ENCODE results near the gene BCAS1.

The BCAS1 gene, protein sequence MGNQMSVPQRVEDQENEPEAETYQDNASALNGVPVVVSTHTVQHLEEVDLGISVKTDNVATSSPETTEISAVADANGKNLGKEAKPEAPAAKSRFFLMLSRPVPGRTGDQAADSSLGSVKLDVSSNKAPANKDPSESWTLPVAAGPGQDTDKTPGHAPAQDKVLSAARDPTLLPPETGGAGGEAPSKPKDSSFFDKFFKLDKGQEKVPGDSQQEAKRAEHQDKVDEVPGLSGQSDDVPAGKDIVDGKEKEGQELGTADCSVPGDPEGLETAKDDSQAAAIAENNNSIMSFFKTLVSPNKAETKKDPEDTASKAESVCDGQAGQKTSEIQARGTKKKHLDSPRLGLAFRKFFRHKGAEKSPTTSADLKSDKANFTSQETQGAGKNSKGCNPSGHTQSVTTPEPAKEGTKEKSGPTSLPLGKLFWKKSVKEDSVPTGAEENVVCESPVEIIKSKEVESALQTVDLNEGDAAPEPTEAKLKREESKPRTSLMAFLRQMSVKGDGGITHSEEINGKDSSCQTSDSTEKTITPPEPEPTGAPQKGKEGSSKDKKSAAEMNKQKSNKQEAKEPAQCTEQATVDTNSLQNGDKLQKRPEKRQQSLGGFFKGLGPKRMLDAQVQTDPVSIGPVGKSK

DNA sequence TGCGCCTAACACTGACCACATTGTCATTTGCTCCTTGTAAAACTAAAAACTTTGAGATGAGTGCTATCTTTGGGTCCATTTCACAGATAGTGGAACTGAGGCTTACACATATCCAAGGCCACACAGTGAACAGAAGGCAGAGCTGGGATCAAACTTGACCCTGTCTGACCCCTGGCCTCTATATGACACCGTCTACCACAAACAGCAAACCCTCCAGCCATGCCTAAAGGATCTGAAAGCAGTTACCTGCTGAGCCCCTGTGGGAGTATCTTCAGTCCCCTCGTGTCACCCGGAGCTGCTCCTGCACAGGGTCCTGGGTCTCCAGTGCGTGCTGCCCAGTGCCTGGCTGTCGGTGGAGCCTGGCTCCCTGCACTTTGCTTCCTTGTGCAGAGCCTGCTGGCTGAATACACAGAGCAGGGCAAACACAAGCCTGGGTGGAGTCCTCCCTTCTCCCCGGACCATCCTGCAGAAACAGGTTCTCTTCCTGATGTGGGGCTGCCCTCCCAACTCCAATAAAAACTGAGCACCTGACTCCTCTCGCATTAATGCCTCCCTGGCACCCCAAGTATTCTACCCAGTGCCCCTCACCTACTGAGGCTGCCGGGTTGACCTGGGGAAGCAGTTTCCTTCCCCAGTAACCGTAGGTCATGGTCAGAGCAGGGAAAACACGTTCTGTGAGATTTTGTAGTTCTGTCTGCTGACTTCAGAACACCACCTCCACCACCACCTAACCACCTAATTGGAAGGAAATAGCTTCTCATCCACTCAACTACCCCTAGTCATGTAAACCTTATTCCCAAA, at the start of gene BCAS1:
TSS of gene BCAS1 (minus strand) at position 408 of the 801 bp plus-strand sequence. CDS start 11,876 bp downstream, outside the sequence.
- no peak for FAIRE-seq
- no peak for DNase-seq (ENCODE audit: insufficient read length, low spot score)

DNA sequence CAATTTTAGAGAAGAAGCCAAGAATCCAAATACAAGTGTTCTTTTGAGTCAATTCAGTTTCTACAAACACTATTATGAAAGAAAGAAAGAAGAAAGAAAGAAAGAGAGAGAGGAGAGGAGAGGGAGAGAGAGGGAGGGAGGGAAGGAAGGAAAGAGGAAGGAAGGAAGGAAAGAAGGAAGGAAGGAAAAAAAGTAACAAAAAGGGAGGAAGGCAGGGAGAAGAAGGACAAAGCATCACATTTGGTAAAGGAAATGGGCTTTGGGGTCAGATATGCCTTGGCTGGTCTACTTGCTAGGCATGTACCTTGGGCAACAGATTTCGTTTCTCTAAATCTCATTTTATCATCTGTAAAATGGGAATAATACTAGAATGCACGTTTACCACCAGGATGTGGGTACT, 49.4 kb upstream of the BCAS1 start:
- DNase-seq (ENCODE audit: insufficient read length, low spot score) (no peak), FAIRE-seq (no peak)

DNA sequence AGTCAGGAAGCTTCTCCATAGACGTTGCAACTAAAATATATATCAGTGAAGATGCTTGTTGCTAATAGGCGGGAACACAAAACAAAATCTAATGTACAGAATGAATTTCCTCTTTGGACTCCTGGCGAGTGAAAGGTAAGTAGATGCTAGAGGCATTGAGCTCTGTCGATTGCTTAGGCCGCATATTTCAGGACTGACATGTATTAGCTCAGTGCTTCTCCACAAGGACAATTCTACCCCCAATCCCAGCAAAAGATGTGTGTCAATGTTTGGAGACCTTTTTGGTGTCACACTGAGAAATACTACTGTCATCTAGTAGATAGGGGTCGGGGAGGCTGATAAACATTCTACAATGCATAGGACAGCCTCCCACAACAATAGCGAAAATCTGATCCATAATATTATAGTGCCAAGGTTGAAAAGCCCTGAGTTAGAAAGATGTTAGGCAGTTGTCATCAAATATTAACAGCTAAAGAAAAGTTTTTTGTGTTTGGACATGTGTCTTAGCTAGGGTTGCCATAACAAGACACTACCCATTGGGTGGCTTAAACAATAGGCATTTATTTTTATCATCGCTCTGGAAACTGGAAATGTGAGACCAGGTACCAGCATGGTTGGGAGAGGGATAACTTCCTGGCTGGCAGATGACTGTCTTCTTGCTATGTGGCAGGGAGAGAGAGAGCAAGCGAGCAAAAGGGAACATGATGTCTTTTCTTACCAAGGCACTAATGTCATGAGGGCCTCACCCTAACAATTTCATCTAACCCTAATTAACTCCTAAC, 48.0 kb upstream of the BCAS1 start:
- DNase-seq (ENCODE audit: insufficient read length, low spot score) (no peak), FAIRE-seq (no peak)

DNA sequence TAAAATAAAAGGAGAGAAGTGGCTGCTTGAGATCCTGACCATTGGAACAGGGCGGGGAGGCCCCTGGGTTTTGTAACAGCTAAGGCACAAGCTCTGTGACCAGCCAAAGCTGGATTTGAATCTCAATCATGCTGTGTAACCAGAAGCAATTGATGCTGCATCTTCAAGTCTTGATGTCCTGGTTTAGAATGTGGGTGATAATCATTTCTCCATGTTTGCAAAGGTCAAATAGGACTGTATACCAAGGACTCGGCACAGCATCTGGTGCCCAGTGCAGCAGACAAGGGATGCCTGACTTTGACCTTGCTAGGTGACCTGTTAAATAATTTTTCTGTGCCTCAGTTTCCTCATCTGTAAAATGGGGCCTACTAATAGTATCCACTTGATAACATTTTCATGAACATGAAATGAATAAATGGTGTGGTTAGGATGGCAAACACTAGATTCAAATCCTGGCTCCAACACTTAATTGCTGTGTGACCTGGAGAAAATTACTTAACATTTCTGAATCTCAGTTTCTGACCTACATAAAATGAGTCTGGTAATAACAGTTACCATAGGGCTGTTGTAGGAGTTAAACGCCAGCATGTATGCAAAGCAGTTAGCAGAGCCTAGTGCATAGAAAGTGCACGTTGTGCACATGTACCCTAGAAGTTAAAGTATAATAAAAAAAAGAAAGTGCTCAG, 46.3 kb upstream of the BCAS1 start:
- FAIRE-seq, result no peak
- no peak for DNase-seq (ENCODE audit: insufficient read length, low spot score)

DNA sequence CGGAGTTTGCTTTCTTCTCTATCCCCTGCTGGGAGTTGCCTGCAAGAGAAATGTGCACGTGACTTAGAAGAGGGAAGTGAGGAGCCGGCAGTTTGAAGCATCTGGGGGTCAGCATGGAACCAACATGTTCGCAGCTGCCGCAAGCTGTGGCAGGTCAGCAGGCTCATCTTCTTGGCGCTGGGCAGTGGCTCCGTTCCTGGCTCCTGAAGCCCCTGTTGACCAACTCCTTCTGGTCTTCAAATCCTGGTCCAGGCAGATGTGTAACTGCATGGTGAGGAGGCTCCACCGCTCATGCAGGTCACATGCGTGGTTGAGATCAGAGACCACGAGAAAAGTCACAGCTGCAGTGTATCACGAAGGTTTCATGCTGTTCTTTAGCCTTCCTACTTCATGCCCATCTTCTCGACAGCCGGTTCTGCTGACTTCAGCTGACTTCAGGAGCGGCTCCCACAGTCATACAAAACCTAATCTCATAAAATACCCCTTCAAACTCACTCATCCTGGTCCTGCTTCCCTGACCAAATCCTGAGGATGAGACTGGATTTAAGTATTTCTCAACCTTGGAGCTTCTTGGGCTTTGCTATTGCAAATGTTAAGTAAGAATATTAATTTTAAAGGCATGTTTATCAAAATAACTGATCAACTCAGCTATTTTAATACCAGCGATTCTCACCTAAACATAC, 44.9 kb upstream of the BCAS1 start:
- FAIRE-seq (no peak), DNase-seq (ENCODE audit: insufficient read length, low spot score) (no peak)

DNA sequence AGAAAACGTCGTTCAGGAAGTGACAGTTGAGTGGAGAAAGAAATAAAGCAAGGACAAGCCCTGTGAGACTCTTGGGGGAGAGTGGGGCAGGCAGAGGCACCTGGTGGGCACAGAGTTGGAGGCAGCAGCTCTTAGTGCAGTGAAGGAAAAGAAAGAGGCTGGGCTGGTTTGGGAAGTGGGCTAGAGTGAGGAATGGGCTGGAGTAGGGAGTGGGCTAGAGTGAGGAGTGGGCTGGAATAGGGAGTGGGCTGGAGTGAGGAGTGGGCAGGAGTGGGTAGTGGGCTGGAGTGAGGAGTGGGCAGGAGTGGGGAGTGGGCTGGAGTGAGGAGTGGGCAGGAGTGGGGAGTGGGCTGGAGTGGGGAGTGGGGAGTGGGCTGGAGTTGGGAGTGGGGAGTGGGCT, 43.7 kb upstream of the BCAS1 start:
- no peak for FAIRE-seq

DNA sequence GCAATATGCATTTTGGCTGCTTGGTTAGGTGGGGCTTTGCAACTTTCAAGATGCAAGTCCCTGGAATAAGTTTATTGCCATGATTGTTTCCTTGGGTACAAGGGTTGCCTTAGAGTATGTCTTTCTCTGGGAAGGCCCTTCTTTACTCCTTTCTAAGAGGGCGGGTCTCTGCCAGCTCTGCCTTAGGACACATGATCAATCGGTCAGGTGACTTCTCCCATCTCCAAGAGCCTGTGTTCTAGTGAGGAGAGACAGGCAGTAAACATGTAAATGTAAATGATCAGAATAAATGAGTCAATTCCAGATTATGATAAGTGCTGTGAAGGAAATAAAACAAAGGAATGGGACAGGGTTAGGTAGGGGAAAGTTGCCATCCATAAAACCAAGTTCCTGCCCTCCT, 43.2 kb upstream of the BCAS1 start:
- FAIRE-seq, result no peak
- no peak for DNase-seq (ENCODE audit: insufficient read length, low spot score)

More for the DNA sequence above, 43.7 kb upstream of the BCAS1 start:
- DNase-seq (ENCODE audit: insufficient read length, low spot score), result no peak

DNA sequence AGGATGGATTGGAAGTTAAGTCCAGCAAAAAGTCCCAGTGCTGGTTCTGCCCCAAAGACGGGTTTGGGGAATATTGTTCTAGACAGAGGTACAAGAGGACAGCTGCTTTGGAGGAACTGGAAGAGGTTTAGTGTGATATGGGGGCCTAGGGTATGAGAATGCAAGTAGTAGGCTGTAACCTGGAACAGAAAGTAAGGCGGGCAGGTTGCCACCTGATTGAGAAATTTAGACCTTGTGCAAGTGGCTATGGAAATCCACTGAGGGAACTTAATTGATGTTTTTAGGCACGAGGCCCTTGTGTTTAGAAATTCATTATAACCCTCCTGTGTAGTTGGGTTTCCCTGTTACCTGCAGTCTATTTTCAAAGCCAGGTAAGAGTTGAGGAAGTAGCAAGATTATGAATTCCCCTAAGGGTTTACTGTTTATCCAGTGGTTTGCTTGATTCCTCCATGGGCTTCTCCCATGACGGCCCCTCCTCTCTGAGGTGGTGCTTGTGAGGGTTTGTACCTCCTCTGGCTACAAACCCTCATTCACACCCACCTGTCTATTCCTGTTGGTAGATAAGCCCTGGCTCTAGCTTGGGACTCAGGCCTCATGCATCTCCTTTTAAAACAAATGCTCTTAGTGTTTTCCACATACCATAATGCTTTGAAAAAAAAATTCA, 42.0 kb upstream of the BCAS1 start:
- FAIRE-seq (no peak), DNase-seq (ENCODE audit: insufficient read length, low spot score) (no peak)

DNA sequence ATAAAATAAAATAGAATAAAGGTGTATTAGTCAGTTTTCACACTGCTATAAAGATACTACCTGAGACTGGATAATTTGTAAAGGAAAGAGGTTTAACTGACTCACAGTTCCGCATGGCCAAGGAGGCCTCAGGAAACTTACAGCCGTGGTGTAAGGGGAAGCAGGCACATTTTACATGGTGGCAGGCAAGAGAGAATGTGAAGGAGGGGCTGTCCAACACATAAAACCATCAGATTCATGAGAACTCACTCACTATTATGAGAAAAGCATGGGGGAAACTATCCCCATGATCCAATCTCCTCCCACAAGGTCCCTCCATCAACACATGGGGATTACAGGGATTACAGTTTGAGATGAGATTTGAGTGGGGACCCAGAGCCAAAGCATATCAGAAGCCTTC, 41.1 kb upstream of the BCAS1 start:
- DNase-seq (ENCODE audit: insufficient read length, low spot score) (no peak), FAIRE-seq (no peak)

DNA sequence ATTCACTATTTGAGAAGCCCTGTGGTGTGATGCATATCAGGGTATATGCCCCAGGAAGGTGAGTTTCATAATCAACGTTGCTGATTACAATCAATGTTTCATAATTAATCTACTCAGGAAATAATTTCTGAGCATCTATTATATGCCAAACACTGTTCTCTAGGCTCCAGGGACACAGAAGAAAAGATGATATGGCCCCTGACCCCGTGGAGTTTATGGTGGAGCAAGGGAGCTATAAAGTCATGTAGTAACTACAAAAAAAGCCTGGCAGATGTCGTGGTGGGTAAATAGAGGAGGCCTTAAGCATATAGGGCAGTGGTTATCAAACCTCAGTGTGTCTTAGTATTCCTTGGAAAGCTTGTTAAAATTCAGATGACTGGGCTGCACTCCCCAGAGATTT, 40.1 kb upstream of the BCAS1 start:
- DNase-seq (ENCODE audit: insufficient read length, low spot score) (no peak), FAIRE-seq (no peak)

DNA sequence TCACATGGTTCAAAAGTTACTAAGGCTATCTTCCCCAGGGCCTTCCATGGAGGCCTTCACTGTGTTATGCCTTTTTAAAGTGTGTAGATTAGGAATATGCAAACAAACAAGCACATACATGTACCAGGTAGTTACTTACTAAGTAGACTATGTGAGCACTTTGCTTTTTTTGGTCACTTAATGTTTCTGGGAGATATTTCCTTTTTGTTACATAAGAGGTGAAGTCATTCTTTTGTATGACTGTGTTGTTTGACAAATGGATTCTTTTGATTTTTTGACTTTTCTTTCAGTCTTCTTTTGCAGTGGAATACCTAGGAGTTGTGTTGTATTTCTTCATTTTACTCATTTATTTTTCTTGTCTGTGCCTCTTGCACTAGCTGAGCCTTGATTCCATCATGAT, 39.6 kb upstream of the BCAS1 start:
- DNase-seq (ENCODE audit: insufficient read length, low spot score) (no peak), FAIRE-seq (no peak)

DNA sequence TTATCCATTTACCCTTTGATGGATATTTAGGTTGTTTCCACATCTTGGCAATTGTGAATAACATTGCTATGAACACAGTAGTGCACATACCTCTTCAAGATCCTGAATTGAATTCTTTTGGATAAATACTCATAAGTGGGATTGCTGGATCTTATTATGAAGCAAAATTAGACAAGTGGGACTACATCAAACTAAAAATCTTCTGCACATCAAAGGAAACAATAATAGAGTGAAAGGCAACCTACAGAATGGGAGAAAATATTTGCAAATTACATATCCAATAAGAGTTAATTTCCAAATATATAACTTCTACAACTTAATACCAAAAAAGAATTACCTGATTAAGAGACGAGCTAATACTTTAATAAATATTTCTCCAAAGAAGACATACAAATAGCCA, 38.4 kb upstream of the BCAS1 start:
- no peak for FAIRE-seq

DNA sequence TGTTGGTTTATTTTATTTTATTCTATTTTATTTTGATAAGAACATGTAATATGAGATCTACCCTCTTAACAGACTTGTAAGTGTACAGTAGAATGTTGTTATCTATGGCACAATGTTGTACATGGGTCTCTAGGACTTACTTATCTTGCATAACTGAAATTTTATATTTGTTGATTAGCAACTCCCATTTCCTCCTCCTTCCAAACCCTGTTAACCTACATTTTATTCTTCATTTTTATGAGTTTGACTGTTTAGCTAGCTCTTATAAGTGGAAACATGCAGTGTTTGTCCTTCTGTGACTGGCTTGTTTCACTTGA, 37.9 kb upstream of the BCAS1 start:
- FAIRE-seq, result no peak
- no peak for DNase-seq (ENCODE audit: insufficient read length, low spot score)

More for the DNA sequence above, 38.4 kb upstream of the BCAS1 start:
- DNase-seq (ENCODE audit: insufficient read length, low spot score), result no peak

DNA sequence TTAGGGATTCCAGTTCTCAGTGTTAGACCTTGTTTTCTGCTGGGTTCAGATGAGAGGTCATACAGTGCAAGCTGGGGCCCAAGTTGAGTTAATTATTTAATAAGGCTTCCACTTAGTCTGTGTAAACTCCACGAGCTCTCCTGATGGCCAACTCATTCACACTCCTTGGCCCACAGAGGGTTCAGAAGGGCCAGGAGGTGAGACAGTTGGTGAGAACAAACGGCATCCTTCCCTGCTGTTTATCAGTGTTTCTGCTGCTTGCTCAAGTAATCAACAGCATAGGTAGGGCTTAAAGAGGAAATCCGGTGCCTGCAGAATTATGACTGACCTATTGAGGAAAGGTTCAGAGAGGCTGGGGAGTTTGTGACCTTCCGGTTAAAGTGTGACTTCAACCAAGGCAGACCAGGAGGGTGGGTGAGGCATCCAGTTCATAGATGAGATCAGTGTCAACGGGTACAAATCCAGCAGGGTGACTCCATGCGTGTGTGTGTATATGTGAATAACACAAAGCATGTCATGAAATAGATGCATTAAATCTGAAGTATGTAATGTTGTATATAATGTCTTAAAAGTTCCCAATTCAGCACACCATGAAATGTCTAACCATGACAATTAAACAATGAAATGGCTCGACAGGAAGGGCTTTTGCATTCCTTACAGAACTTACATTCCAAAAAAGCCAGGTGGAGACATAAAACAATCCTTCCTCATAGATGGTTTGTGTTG, 37.4 kb upstream of the BCAS1 start:
- FAIRE-seq (no peak), DNase-seq (ENCODE audit: insufficient read length, low spot score) (no peak)

DNA sequence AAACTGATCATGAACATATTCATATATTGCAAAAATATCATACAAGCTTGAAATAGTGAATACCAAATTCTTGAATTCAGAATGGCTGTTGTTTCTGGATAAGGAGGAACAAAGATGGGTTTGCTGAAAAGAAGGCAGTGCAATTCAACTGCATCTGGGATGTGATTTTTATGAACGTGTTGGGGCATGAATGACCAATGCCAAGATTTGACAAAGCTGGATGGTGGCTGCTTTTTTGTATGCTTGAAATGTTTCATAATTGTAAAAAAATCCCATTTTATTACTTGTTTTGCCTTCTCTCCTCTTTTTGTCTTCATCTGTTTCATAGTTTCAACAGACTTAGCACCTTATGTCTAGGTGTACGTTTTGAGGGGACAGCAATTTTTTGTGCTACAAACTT, 36.8 kb upstream of the BCAS1 start:
- FAIRE-seq, result no peak
- no peak for DNase-seq (ENCODE audit: insufficient read length, low spot score)

DNA sequence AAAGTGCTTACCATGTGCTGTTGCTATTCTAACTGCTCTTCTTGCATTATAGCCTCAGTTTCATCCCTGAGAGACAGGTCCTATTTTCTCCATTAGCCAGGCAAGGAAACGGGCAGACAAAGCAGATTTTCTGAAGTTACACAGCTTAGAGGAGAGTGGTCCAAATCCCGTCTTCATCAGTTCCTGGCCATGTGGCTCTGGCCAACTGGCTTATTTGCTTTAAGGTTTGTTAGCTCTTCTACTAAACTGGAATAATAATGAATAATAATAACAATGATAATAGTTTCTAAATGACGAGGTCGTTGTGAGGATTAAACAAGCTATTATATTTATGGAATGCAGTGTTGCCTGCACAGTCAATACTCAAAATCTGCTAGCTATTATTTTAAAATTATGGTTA, 35.8 kb upstream of the BCAS1 start:
- no peak for DNase-seq (ENCODE audit: insufficient read length, low spot score)
- no peak for FAIRE-seq

DNA sequence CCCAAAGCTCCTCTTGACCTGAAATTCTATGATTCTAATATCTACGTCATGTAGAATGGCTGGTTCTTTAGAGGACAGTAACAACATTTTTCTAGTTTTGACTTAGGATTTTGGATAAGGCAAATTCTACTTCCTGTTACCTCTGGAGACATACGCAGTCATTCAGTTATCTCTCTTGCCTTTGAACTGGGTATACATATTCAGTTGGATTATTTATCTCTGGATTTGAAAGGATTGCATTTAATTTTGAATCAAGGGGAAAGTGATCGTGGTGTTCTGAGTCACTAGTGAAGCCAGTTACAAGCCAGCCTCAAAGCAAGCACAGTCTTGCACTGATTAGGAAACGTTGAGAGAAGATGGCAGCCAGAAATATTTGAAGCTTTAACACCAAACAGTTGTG, 35.3 kb upstream of the BCAS1 start:
- FAIRE-seq, result no peak

DNA sequence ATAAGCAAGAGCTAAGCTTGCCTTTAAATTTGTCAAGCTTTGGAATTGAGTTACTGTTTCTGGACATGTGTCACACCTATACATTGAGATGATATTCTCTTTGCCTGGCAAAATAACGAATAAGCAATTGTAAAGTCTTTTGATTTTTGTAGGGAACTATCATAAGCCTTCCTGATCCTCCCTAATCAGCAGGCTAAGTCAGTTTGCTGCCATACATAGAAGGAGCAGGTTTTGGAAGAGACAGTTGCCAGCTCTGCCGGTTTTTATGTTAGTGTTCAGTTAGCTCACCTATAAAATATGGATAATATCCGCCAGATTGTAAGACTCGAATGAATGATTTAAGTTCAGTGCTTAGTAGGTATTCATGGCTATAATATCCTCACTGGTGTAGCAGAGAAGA, 34.4 kb upstream of the BCAS1 start:
- no peak for DNase-seq (ENCODE audit: insufficient read length, low spot score)
- FAIRE-seq, result no peak

More for the DNA sequence above, 35.3 kb upstream of the BCAS1 start:
- DNase-seq (ENCODE audit: insufficient read length, low spot score), result no peak

Data from GM19239 (cell line).